Stimulated activated CD4-positive, alpha-beta T cell treated with anti-CD3 and anti-CD28 coated beads, Interleukin-2, amount 100 ng/mL, for 4 hours (primary cell): ENCODE data around the gene PEX14.

Source experiments
- DNase-seq: peaks from one replicate; pipeline ENCODE4 v3.0.0-alpha.2; 2020; ENCODE audit warnings: low read depth

PEX14 gene

GRCh38 chr1:10620776-10621175 is 146.0 kb downstream of the PEX14 start:
- no peak for DNase-seq

- no peak for DNase-seq
These were observed 147.2 kb downstream of the PEX14 start for GRCh38 chr1:10621906-10622305.

DNA sequence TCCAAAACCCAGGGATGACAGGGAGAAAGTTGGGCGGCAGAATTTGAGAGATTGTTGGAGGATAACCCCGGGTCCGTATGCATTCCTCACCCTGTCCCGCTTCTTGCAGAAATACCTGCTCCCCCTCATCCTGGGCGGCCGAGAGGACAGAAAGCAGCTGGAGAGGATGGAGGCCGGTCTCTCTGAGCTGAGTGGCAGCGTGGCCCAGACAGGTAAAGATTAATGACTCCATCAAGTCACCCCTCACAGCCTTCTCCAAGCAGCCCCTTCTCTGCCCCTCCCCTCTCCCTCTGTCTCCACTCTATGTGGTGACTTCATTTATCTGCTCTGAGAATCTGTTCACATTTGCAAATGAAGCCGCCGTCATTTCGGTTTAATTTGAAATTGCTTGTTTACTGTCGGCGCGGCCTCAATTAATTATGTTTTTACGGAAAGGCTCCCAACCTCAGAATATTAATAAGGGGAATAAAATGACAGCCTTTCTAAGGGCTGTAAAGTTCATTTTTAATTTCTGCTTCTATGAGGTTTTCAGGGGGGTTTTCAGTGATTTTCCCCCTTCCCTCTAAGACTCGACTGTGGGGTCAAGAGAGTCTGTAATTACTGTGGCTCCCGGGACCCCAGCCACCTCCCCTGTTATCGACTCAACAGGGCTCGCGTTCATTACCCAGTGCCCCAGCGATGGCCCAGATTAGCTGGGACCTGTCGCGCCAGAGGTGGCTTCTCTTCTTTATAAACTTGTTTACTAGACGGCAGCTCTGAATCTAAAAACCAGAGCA is 148.3 kb downstream of the PEX14 start:
- no peak for DNase-seq

- no peak for DNase-seq
These were observed 149.0 kb downstream of the PEX14 start for GRCh38 chr1:10623686-10624145.

- DNase-seq = no peak
These were observed 149.7 kb downstream of the PEX14 start for GRCh38 chr1:10624256-10625050.

GRCh38 chr1:10625076-10625475 is 150.3 kb downstream of the PEX14 start:
- no peak for DNase-seq

DNA sequence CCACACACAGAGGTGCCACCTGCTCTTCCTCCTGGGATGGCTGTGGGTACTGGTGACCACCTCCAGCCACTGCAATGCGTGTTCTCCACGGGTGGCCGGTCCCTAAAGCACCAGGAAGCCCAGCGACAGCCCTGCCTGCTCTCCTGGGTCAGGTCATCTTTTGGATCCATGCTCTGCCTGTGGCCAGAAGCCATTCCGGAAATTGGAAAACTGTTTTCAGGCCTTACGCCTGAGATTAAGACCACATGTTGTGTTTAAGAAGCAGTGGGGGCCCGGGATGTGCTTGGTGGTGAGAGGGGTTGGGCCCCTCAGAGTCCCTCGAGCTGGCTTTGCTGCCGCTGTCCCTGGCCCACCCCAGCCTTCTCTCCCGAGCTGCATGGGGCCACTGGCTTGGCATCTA is 150.8 kb downstream of the PEX14 start:
- no peak for DNase-seq

DNA sequence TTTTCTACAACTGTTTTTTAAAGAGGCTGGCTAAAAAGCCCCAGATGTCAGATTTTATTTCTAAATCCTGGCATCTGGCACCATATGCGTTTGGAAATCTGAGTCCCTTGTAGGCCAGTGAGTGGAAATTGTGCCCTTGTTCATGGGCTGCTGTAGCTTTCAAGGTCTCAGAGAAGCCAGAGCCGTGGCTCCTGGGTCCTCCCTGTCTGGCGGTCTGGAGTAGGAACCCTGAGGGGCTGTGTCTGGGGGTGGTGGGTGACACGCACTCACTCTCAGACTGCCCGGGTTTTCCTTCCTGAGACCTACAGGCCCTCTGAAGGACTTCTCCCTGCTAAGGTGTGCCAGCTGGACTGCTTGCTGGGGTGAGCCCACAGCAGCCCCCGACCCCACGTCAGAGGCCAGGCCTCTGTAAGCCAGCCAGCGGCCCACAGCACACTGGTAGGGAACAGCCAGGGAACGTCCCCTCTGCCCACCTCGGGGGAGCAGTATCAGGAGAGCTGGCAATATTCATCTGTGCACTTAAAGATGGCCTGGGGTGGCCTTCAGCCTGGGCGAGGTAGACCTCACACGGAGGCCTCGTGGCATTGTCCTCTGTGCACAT is 151.5 kb downstream of the PEX14 start:
- no peak for DNase-seq

DNA sequence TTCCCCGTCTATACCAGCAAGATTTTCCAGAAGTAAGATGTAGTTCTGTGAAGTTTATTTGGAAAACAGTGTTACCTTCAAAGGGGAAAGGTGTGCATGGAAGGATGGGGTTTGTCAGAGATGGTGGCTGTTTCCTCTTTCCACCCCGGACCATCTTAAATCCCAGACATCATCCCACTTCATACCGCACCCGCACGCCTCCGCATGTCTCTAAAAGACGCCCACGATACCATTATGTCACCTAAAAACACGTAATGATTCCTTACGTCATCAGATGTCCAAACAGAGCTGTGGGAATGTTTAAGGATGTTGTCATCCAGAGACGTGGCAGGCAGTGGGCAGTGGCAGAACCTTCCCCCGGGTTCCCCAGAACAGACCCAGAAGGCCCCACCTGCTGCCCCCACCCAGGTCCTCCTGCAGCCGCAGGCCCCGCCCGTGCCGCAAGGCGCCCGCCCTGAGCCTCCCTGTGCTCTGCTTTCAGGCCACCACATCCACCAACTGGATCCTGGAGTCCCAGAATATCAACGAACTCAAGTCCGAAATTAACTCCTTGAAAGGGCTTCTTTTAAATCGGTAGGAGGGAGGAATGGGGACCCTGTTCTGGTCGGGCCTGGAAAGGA is 152.2 kb downstream of the PEX14 start:
- DNase-seq = no peak

GRCh38 chr1:10628685-10629084 is 153.9 kb downstream of the PEX14 start:
- no peak for DNase-seq

GRCh38 chr1:10629091-10629815 is 154.5 kb downstream of the PEX14 start:
- DNase-seq = no peak

DNA sequence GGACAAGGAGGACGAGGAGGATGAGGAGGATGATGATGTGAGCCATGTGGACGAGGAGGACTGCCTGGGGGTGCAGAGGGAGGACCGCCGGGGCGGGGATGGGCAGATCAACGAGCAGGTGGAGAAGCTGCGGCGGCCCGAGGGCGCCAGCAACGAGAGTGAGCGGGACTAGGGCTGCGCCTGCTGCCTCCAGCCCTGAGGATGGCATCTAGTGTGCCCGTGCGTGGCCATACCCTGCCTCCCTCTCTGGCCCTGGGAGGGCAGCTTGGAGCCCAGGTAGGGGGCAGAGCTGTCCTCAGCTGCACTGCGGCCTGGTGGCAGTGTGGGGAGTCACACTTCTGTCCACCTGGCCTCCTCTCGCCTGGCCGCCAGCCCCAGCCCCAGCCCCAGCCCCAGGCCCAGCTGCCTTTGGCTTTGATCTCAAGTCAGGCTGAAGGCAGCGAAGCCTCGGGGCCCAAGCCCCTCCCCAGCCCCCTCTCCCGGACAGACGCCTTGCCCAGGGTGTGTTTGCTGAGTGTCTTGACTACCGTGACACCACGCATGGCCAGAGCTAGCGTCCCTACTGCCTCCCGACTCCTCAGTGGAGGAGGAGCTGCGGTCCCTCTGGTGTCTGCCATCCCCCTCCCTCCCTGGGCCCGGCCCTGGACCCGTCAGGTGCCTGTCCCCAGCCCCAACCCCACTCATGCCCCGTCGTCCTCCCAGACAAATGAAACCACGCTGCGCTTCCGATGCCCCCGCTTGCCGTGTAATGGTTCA is 155.2 kb downstream of the PEX14 start:
- DNase-seq = no peak

- no peak for DNase-seq
These were observed 155.9 kb downstream of the PEX14 start for GRCh38 chr1:10630661-10631120.

DNA sequence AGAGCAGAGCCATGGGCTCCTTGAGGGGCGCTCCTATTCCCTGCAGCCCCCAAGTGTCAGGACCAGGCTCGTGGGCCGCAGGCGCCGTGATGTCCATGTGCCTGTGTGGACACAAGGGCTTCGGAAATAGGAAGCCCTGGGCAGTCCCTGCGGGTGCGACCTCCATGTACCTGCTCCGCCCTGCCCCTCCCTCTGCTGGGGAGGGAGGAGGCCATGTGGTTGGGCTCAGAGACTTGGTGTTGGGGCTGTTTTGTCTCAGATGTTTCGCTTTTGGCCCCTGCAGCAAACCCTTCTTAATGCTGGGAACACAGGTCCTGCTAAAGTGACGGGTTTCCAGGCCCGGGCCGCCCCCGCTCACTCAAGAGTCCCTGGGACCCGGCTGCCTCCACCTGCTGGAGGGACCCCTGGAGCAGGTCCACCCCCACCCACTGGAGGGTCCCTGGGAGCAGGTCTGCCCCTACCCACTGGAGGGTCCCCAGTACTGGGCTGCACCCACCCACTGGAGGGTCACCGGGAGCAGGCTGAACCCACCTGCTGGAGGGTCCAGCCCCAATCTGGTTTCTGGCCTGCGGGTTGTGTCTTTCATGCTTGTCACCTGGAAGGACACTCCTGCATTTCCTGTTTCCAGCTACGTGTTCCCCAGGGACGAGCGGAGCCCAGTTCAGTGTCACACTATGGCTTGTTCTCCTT is 156.5 kb downstream of the PEX14 start:
- DNase-seq = no peak

- DNase-seq = no peak
These were observed 157.3 kb downstream of the PEX14 start for GRCh38 chr1:10631811-10632593.

DNA sequence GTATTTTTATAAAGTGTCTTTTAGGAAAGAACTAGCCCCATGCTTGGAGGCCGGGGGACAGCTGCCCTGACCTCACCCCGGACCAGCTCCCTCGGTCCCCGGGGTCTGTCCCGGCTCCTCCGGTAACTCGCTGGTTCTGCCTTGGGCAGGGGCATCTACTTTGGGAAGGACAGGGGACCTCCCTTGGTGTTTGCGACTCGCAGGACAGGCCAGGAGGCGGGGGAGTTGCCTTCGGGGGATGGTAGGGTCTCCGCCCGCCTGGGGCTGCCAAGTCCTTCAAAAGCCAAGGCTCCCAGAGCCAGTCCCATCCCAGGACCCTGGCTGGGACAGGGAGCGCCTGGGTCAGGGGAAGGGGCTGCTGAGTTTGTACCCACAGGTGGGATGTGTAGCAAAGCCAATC is 157.9 kb downstream of the PEX14 start:
- DNase-seq = no peak

- DNase-seq = no peak
These were observed 158.7 kb downstream of the PEX14 start for GRCh38 chr1:10633416-10633815.

GRCh38 chr1:10634075-10634427 is 159.3 kb downstream of the PEX14 start:
- no peak for DNase-seq

DNA sequence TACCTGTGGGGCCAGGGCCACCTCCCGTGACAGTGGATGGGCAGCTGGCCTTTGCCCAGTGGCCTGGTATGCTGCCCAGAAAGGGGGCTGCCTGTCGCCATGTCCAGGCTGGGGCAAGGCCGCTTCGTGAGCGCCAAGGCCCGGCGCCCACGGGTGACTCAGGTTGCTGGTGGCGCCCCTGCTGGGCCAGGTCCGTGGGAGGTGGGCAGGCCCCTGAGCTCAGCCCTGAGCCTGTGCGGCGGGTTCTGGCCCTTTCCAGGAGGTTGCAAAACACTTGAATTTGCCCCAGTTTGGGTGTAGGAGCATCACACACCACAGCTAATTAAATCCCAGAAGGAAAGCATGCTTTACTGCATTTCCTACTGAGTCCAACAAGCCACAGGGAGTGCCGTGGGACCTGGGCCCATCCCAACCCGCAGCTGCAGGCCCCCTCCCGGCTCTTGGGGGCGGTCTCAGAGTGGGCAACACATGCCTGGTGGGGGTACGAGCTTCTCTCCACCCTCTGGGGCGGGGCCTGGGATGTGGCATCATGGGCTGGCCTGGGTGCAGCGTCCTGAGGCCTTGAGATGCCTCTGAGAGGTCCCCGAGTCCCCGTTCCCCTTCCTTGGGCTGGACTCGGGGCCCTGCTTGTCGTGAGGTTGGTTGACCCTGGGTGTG is 159.8 kb downstream of the PEX14 start:
- no peak for DNase-seq
